HepG2 (cell line): ENCODE measurements around the gene IL15. TPM values are rescaled to one million over a fixed set of nuclear protein-coding genes. Genes with fewer than 3 reads are reported as not detected.

ENCODE experiments used
- ATAC-seq: fragments of 200-7000 bp; cut with Tn5 transposase; 3 replicates; pipeline ENCODE4 v1.9.1; 2020; ENCODE audit warnings: mild to moderate bottlenecking, moderate library complexity
- BruUV-seq: library from RNA; stranded (reverse); fragments of 400-500 nt; replicated peaks from 2 replicates; lab custom pipeline; 2021; lab: Mats Ljungman, UMichigan
- CTCF ChIA-PET: fragments of 300-600 bp; formaldehyde crosslinking; extraction: SDS; loops from one replicate; lab custom pipeline; 2021; ENCODE audit warnings: low total read pairs, inconsistent platforms, low intra/inter-chr PET ratio; lab: Yijun Ruan, JAX
- POLR2A ChIA-PET: fragments of 350-600 bp; sonication (Branson Sonifier 250); formaldehyde crosslinking; loops from one replicate; lab custom pipeline; 2020; ENCODE audit warnings: antibody characterized with exemption, inconsistent platforms; lab: Yijun Ruan, JAX
- DNase-seq: peaks from one replicate; pipeline ENCODE4 v3.0.0-alpha.2; 2015; ENCODE audit warnings: low spot score
- FAIRE-seq: peaks from 3 replicates; lab custom pipeline; 2011; peaks lifted over from hg19 to GRCh38; lab: Jason Lieb, UNC
- H2AFZ ChIP-seq: one replicate; pipeline ENCODE4 v1.6.1; 2011; ENCODE audit warnings: low read length, inconsistent platforms
- H3K27ac ChIP-seq: fragments of 300-600 bp; 3 replicates; pipeline ENCODE4 v1.8.0; 2011; ENCODE audit warnings: mixed run types, mild to moderate bottlenecking, mixed read lengths, low read length, inconsistent platforms; ENCODE audit not compliant: insufficient read depth; ENCODE audit errors: extremely low read length
- H3K27me3 ChIP-seq, 2 experiments: fragments of 200-600 bp in 1 of 2; 2 replicates in 1 of 2; 3 replicates in 1 of 2; pipeline versions ENCODE4 v1.6.0 to v1.8.0; 2011; ENCODE audit warnings: low read length in 2 of 2, mild to moderate bottlenecking in 2 of 2, moderate library complexity in 2 of 2, inconsistent platforms in 1 of 2; ENCODE audit not compliant: insufficient read depth in 2 of 2, control insufficient read depth in 1 of 2
- H3K36me3 ChIP-seq, 2 experiments: fragments of 200-600 bp in 1 of 2; replicated peaks in 1 of 2; 2 replicates in 1 of 2; 3 replicates in 1 of 2; pipeline versions ENCODE4 v1.5.1 to v1.8.0; 2011; ENCODE audit warnings: low read length in 2 of 2, inconsistent platforms in 1 of 2; ENCODE audit not compliant: insufficient read depth in 2 of 2, control insufficient read depth in 1 of 2
- H3K4me1 ChIP-seq: 2 replicates; pipeline ENCODE4 v1.5.1; 2012; ENCODE audit warnings: low read length, inconsistent platforms; ENCODE audit not compliant: insufficient read depth
- H3K4me2 ChIP-seq: 2 replicates; pipeline ENCODE4 v1.6.0; 2011; ENCODE audit warnings: low read depth, low read length, inconsistent platforms
- H3K4me3 ChIP-seq, 3 experiments: fragments of 200-600 bp in 1 of 3; sonication (generic), shearing (Covaris generic) in 1 of 3; replicated peaks in 1 of 3; 2 replicates each; pipeline ENCODE4 v1.5.1; 2011 to 2016; ENCODE audit warnings: low read length in 3 of 3, inconsistent platforms in 2 of 3, low read depth in 2 of 3, mild to moderate bottlenecking in 2 of 3, control low read depth in 1 of 3, mixed read lengths in 1 of 3; ENCODE audit not compliant: insufficient read depth in 1 of 3
- H3K79me2 ChIP-seq: one replicate; pipeline ENCODE4 v1.6.1; 2011; ENCODE audit warnings: low read length, inconsistent platforms; ENCODE audit not compliant: insufficient read depth
- H3K9ac ChIP-seq: 2 replicates; pipeline ENCODE4 v1.6.0; 2011; ENCODE audit warnings: mild to moderate bottlenecking, low read depth, low read length, inconsistent platforms; ENCODE audit not compliant: insufficient read depth
- H3K9me3 ChIP-seq: 2 replicates; pipeline ENCODE4 v1.5.1; 2012; ENCODE audit warnings: mild to moderate bottlenecking, low read length
- H4K20me1 ChIP-seq: 2 replicates; pipeline ENCODE4 v1.6.0; 2011; ENCODE audit warnings: inconsistent platforms, mild to moderate bottlenecking, low read length, moderate library complexity; ENCODE audit not compliant: insufficient read depth
- ARNT2 ChIP-seq: sonication (generic); formaldehyde crosslinking; IDR thresholded peaks from 2 replicates; pipeline ENCODE4 v1.8.0; 2022; ENCODE audit warnings: mild to moderate bottlenecking, low read depth, missing genetic modification reagents, moderate library complexity
- FIP1L1 ChIP-seq: fragments of 200-400 bp; formaldehyde crosslinking; IDR thresholded peaks from 2 replicates; pipeline ENCODE4 v1.6.1; 2018; ENCODE audit warnings: low read depth, mild to moderate bottlenecking, low read length, moderate library complexity, borderline replicate concordance; ENCODE audit not compliant: insufficient read depth
- KLF16 ChIP-seq, 2 experiments: sonication (generic) in 1 of 2; formaldehyde crosslinking in 1 of 2; IDR thresholded peaks; 2 replicates each; pipeline versions ENCODE4 v1.6.1 to v1.8.0; 2016 to 2023; ENCODE audit warnings: missing genetic modification reagents in 2 of 2, missing compliant biosample characterization in 1 of 2
- NR2F1 ChIP-seq, 2 experiments: fragments of 450-650 bp in 1 of 2; formaldehyde crosslinking in 1 of 2; IDR thresholded peaks; 2 replicates each; pipeline versions ENCODE4 v1.5.0 to v1.6.1; 2016 to 2020; ENCODE audit warnings: mild to moderate bottlenecking in 1 of 2, missing compliant biosample characterization in 1 of 2, missing genetic modification reagents in 1 of 2, moderate library complexity in 1 of 2
- POLR2AphosphoS2 ChIP-seq: IDR thresholded peaks from 2 replicates; pipeline ENCODE4 v1.6.1; 2011; ENCODE audit warnings: low read depth, low read length, improper control_type of control experiment
- SCMH1 ChIP-seq: sonication (generic); formaldehyde crosslinking; IDR thresholded peaks from 2 replicates; pipeline ENCODE4 v1.9.0; 2021; ENCODE audit warnings: missing genetic modification reagents, mild to moderate bottlenecking, borderline replicate concordance
- SYNCRIP ChIP-seq: fragments of 200-400 bp; formaldehyde crosslinking; IDR thresholded peaks from 2 replicates; pipeline ENCODE4 v1.6.1; 2018; ENCODE audit warnings: mild to moderate bottlenecking, low read depth, low read length; ENCODE audit not compliant: insufficient read depth
- ZGPAT ChIP-seq: IDR thresholded peaks from 2 replicates; pipeline ENCODE4 v1.6.1; 2016; ENCODE audit warnings: mild to moderate bottlenecking
- ZNF781 ChIP-seq: sonication (generic); formaldehyde crosslinking; IDR thresholded peaks from 2 replicates; pipeline ENCODE4 v1.5.1; 2020; ENCODE audit warnings: borderline replicate concordance, mild to moderate bottlenecking, missing genetic modification reagents; ENCODE audit errors: not compliant biosample characterization
- ZSCAN25 ChIP-seq: sonication (generic); formaldehyde crosslinking; IDR thresholded peaks from 2 replicates; pipeline ENCODE4 v1.8.0; 2022; ENCODE audit warnings: mild to moderate bottlenecking, missing genetic modification reagents
- WGBS: methylation state at CpG from one replicate; pipeline ENCODE4 v1.1.6; 2017; ENCODE audit warnings: low lambda C conversion rate; 5-methylcytosine and 5-hydroxymethylcytosine counted together
- in situ Hi-C: cut with HindIII; loops from 2 replicates; pipeline ENCODE4 v1.10.0; 2017; ENCODE audit warnings: low pct_unique_long_range_greater_than_20kb; ENCODE audit not compliant: extremely low pct_ligation_motif_present
- intact Hi-C: fragments of 100-400 bp; cut with micrococcal nuclease; formaldehyde crosslinking; loops from one replicate; pipeline ENCODE4 v1.10.0; 2022; ENCODE audit not compliant: unreplicated experiment
- polyA plus RNA-seq, 8 experiments: library from polyadenylated mRNA; depleted of rRNA in 3 of 8; stranded (reverse) in 7 of 8; unstranded in 1 of 8; fragments of >200 nt; fragmentation: Illumina TruSeq in 4 of 8; extraction: Trizol in 4 of 8; gene quantifications; 2 replicates each; pipeline versions ENCODE4 v1.2.1 to v1.2.3, GENCODE V29; 2011 to 2016; ENCODE audit warnings: low read depth in 4 of 8, missing spikeins in 1 of 8, mixed read lengths in 1 of 8; ENCODE audit not compliant: insufficient read depth in 1 of 8
- total RNA-seq, 5 experiments: library from RNA; depleted of rRNA; stranded (reverse); fragments of >200 nt; fragmentation: Illumina TruSeq; extraction: Trizol; gene quantifications; 2 replicates each; pipeline ENCODE4 v1.2.3, GENCODE V29; 2016; ENCODE audit warnings: low read depth in 1 of 5

Gene IL15
- total and polyA plus RNA-seq, 2 of the 13 experiments (the other 11 are each of a cell fraction or from before 2014, with no cell fraction given), result 0.12 to 0.24 TPM

DNA sequence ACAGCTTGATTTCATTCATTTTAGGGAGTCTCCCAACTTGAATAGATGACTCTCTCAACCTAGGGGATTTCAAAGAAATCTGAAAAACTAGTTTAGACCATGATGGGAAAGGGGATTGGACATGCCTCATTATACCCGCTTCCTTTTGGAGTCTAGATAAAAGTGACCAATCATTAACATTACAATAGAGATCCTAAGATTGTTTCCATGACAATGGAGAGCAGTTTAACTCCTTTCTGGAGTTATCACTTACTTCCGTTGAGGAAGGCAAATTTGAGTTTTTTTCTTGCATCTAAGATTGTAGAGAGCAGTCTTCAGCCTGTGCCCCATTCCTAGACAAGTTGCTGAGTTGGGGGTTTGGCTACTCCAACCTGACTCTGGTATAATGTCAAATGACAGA, 11.4 kb upstream of the IL15 start:
- WGBS, result 0% methylated on average over 2 of the region's 2 CpGs
- no peaks in the 10 kb centered on the region for H3K9me3 ChIP-seq
- intact Hi-C loops, result no loop called here
- no peaks in the 10 kb centered on the region for H3K36me3 ChIP-seq
- H4K20me1 ChIP-seq, result no peaks in the 10 kb centered on the region
- no peaks in the 10 kb centered on the region for H3K4me1 ChIP-seq
- ChIA-PET CTCF (no interaction called here), POLR2A (no interaction called here)
- DNase-seq, result no peak
- no peak overlapping the region for H3K27ac ChIP-seq
- no peak overlapping the region for H3K4me3 ChIP-seq
- TF ChIP-seq SYNCRIP (no peak), NR2F1 (CRISPR knock-in tag; IDR thresholded peaks at IDR 0.05) (no peak), ZNF781 (CRISPR knock-in tag) (no peak), ZSCAN25 (CRISPR knock-in tag) (no peak), POLR2AphosphoS2 (no peak), ZGPAT (CRISPR knock-in tag) (no peak), SCMH1 (no peak), FIP1L1 (no peak), KLF16 (CRISPR knock-in tag; IDR thresholded peaks at IDR 0.05) (no peak), ARNT2 (CRISPR knock-in tag) (no peak)
- H3K27me3 ChIP-seq, result no peaks in the 10 kb centered on the region
- ATAC-seq, result no peak
- in situ Hi-C loops, result no loop called here
- BruUV-seq, result no TSS peak
- H3K9ac ChIP-seq, result no peak overlapping the region
- no peaks in the 10 kb centered on the region for H3K79me2 ChIP-seq
- H3K4me2 ChIP-seq, result no peak overlapping the region
- FAIRE-seq, result no peak
- no peak overlapping the region for H2AFZ ChIP-seq
